ENCODE results near the gene ILKAP.

DNA sequence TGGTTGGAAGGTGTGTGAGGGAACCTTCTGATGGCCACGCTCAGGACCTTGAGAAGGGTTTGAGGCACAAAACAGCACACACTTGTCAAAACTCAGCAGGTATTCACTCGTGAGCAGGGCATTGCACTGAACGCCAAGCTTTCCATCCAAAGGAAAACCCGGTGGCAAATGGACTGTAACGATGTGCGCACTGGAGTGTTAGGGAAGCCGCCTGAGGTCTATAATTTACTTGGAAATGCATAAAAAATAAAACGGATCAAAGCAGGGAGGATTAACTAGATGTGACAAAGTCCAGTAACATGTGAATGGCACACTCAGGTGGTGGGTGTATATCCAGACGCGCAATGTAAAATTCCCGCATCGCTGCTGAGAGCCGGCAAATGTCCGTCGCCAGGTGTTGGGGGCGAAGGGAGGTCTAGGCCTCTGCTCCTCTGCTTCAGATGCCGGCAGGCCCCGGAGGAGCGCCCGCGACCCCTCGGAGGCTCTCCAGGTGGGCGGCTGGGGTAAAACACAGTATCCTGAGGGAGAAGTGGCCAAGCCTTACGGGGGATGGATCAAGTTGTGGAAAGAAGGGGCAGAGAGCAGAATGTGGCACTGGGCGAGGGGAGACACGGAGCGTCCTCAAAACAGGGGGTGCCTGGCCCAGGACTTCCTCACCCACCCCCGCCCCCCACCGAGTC lies 21.0 kb upstream of the ILKAP start:
- TF ChIP-seq CTCF (IDR thresholded peaks at IDR 0.05; ENCODE audit: insufficient read depth, low read length, poor library complexity, severe bottlenecking): no peak
- no peak for TF ChIP-seq EZH2phosphoT487 (conservative IDR thresholded peaks at IDR 0.05; ENCODE audit: low read length)

All from SU-DHL-6 (cell line).